ENCODE data around the gene POLR1C.

The POLR1C gene

GRCh38 chr6:43506667-43507471, 10.0 kb upstream of the POLR1C start (continued):
- no peak for TF ChIP-seq ZNF645 (tag by site-specific recombination; IDR thresholded peaks at IDR 0.05)
- no peak for TF ChIP-seq ZNF768 (tag by site-specific recombination; IDR thresholded peaks at IDR 0.05)
- TF ChIP-seq ZNF449 (tag by site-specific recombination; IDR thresholded peaks at IDR 0.05), result no peak
- TF ChIP-seq MEIS1 (CRISPR knock-in tag; IDR thresholded peaks at IDR 0.05; ENCODE audit: borderline replicate concordance), result no peak
- TF ChIP-seq YY2 (tag by site-specific recombination; IDR thresholded peaks at IDR 0.05), result no peak
- no peak for TF ChIP-seq ZNF146 (tag by site-specific recombination; IDR thresholded peaks at IDR 0.05)
- TF ChIP-seq GLIS2 (tag by site-specific recombination; IDR thresholded peaks at IDR 0.05), result peak; percentile 47; the same call in 1 of the 2 replicates
- TF ChIP-seq TCF7L2 (IDR thresholded peaks at IDR 0.05; ENCODE audit: borderline replicate concordance, low read depth, low read length), result no peak
- no peak for TF ChIP-seq ZNF473 (tag by site-specific recombination; IDR thresholded peaks at IDR 0.05)
- 0 out of 2 replicates have a peak, but pooled peaks have one; percentile 10 for TF ChIP-seq IKZF3 (tag by site-specific recombination; IDR thresholded peaks at IDR 0.05)
- TF ChIP-seq, protein P1, sequence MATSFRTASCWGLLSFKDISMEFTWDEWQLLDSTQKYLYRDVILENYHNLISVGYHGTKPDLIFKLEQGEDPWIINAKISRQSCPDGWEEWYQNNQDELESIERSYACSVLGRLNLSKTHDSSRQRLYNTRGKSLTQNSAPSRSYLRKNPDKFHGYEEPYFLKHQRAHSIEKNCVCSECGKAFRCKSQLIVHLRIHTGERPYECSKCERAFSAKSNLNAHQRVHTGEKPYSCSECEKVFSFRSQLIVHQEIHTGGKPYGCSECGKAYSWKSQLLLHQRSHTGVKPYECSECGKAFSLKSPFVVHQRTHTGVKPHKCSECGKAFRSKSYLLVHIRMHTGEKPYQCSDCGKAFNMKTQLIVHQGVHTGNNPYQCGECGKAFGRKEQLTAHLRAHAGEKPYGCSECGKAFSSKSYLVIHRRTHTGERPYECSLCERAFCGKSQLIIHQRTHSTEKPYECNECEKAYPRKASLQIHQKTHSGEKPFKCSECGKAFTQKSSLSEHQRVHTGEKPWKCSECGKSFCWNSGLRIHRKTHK (tag by site-specific recombination; IDR thresholded peaks at IDR 0.05), result no peak
- no peak for TF ChIP-seq ZNF114 (tag by site-specific recombination; IDR thresholded peaks at IDR 0.05)
- TF ChIP-seq ZNF10 (tag by site-specific recombination; IDR thresholded peaks at IDR 0.05), result peak; percentile 68; the same call in 1 of the 2 replicates
- no peak for TF ChIP-seq ZNF239 (tag by site-specific recombination; IDR thresholded peaks at IDR 0.05)
- no peak for TF ChIP-seq ZNF707 (tag by site-specific recombination; IDR thresholded peaks at IDR 0.05)
- TF ChIP-seq, protein P2, sequence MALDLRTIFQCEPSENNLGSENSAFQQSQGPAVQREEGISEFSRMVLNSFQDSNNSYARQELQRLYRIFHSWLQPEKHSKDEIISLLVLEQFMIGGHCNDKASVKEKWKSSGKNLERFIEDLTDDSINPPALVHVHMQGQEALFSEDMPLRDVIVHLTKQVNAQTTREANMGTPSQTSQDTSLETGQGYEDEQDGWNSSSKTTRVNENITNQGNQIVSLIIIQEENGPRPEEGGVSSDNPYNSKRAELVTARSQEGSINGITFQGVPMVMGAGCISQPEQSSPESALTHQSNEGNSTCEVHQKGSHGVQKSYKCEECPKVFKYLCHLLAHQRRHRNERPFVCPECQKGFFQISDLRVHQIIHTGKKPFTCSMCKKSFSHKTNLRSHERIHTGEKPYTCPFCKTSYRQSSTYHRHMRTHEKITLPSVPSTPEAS (tag by site-specific recombination; IDR thresholded peaks at IDR 0.05), result no peak
- TF ChIP-seq ZNF157 (tag by site-specific recombination; IDR thresholded peaks at IDR 0.05), result no peak
- no peak for TF ChIP-seq ZBTB7A (tag by site-specific recombination; IDR thresholded peaks at IDR 0.05; ENCODE audit: low read depth)
- TF ChIP-seq ZNF843 (tag by site-specific recombination; IDR thresholded peaks at IDR 0.05), result no peak
- no peak for TF ChIP-seq ZNF549 (tag by site-specific recombination; IDR thresholded peaks at IDR 0.05)
- TF ChIP-seq ZNF561 (tag by site-specific recombination; IDR thresholded peaks at IDR 0.05; ENCODE audit: borderline replicate concordance), result no peak
- no peak for TF ChIP-seq EGR2 (tag by site-specific recombination; IDR thresholded peaks at IDR 0.05; ENCODE audit: low read depth)
- no peak for TF ChIP-seq ZNF596 (tag by site-specific recombination; IDR thresholded peaks at IDR 0.05)
- TF ChIP-seq ZNF23 (tag by site-specific recombination; IDR thresholded peaks at IDR 0.05; ENCODE audit: borderline replicate concordance), result no peak
- peak; percentile 44; the same call in 1 of the 2 replicates for TF ChIP-seq ZIC2 (tag by site-specific recombination; IDR thresholded peaks at IDR 0.05)
- peak; percentile 62; the same call in 1 of the 2 replicates for TF ChIP-seq ZSCAN30 (tag by site-specific recombination; IDR thresholded peaks at IDR 0.05)
- no peak for TF ChIP-seq ZNF558 (tag by site-specific recombination; IDR thresholded peaks at IDR 0.05)
- TF ChIP-seq, protein P3, sequence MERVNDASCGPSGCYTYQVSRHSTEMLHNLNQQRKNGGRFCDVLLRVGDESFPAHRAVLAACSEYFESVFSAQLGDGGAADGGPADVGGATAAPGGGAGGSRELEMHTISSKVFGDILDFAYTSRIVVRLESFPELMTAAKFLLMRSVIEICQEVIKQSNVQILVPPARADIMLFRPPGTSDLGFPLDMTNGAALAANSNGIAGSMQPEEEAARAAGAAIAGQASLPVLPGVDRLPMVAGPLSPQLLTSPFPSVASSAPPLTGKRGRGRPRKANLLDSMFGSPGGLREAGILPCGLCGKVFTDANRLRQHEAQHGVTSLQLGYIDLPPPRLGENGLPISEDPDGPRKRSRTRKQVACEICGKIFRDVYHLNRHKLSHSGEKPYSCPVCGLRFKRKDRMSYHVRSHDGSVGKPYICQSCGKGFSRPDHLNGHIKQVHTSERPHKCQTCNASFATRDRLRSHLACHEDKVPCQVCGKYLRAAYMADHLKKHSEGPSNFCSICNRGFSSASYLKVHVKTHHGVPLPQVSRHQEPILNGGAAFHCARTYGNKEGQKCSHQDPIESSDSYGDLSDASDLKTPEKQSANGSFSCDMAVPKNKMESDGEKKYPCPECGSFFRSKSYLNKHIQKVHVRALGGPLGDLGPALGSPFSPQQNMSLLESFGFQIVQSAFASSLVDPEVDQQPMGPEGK (tag by site-specific recombination; IDR thresholded peaks at IDR 0.05), result no peak
- TF ChIP-seq REST (tag by site-specific recombination; IDR thresholded peaks at IDR 0.05), result no peak
- TF ChIP-seq FEZF1 (tag by site-specific recombination; IDR thresholded peaks at IDR 0.05), result peak; percentile 21; the same call in 1 of the 2 replicates
